GM19452 (cell line): Measurements from ENCODE around the gene NR3C1.
A peak's percentile ranks its signal among the peaks of the same experiment; 100 is the strongest.

ENCODE experiments used
- ATAC-seq: cut with Tn5 transposase; IDR thresholded peaks from one replicate; pipeline ENCODE4 v1.9.1; 2021; ENCODE audit not compliant: unreplicated experiment

The NR3C1 gene

GRCh38 chr5:143403593-143404415 is at the start of gene NR3C1:
TSS of gene NR3C1 (minus strand) at chr5:143403686. CDS start at chr5:143400839, 2,847 bp downstream.
- peak; percentile 57 for ATAC-seq

GRCh38 chr5:143449772-143450171 is 46.3 kb upstream of the NR3C1 start:
- ATAC-seq, result no peak

GRCh38 chr5:143448518-143448917 is 45.0 kb upstream of the NR3C1 start:
- ATAC-seq, result no peak

GRCh38 chr5:143447983-143448382 is 44.5 kb upstream of the NR3C1 start:
- ATAC-seq, result no peak

GRCh38 chr5:143446535-143447226 is 43.2 kb upstream of the NR3C1 start:
- ATAC-seq, result no peak

GRCh38 chr5:143445776-143446175 is 42.3 kb upstream of the NR3C1 start:
- no peak for ATAC-seq

GRCh38 chr5:143443330-143443729 is 39.8 kb upstream of the NR3C1 start:
- ATAC-seq, result no peak

- ATAC-seq, result no peak
These were observed 38.9 kb upstream of the NR3C1 start for GRCh38 chr5:143442385-143442784.

GRCh38 chr5:143440448-143441115 is 37.1 kb upstream of the NR3C1 start:
- no peak for ATAC-seq

GRCh38 chr5:143437666-143438273 is 34.3 kb upstream of the NR3C1 start:
- ATAC-seq, result no peak

- ATAC-seq, result no peak
These were observed 33.4 kb upstream of the NR3C1 start for GRCh38 chr5:143436871-143437270.

- peak; percentile 86 for ATAC-seq
These were observed 31.7 kb upstream of the NR3C1 start for GRCh38 chr5:143435210-143435657.

GRCh38 chr5:143434261-143435209 is 31.0 kb upstream of the NR3C1 start:
- no peak for ATAC-seq

- no peak for ATAC-seq
These were observed 30.2 kb upstream of the NR3C1 start for GRCh38 chr5:143433670-143434069.

GRCh38 chr5:143432658-143433239 is 29.3 kb upstream of the NR3C1 start:
- no peak for ATAC-seq

- ATAC-seq, result no peak
These were observed 28.3 kb upstream of the NR3C1 start for GRCh38 chr5:143431789-143432188.

- no peak for ATAC-seq
These were observed 25.4 kb upstream of the NR3C1 start for GRCh38 chr5:143428738-143429420.

- no peak for ATAC-seq
These were observed 24.7 kb upstream of the NR3C1 start for GRCh38 chr5:143428155-143428554.

- peak; percentile 30 for ATAC-seq
These were observed 23.7 kb upstream of the NR3C1 start for GRCh38 chr5:143427122-143427735.
